GM21717 (cell line): Measurements from ENCODE around the gene CD1D.

Experiments used
- ATAC-seq: cut with Tn5 transposase; IDR thresholded peaks from one replicate; pipeline ENCODE4 v1.9.1; 2021; ENCODE audit warnings: mild to moderate bottlenecking, moderate library complexity; ENCODE audit not compliant: unreplicated experiment

The CD1D gene

DNA sequence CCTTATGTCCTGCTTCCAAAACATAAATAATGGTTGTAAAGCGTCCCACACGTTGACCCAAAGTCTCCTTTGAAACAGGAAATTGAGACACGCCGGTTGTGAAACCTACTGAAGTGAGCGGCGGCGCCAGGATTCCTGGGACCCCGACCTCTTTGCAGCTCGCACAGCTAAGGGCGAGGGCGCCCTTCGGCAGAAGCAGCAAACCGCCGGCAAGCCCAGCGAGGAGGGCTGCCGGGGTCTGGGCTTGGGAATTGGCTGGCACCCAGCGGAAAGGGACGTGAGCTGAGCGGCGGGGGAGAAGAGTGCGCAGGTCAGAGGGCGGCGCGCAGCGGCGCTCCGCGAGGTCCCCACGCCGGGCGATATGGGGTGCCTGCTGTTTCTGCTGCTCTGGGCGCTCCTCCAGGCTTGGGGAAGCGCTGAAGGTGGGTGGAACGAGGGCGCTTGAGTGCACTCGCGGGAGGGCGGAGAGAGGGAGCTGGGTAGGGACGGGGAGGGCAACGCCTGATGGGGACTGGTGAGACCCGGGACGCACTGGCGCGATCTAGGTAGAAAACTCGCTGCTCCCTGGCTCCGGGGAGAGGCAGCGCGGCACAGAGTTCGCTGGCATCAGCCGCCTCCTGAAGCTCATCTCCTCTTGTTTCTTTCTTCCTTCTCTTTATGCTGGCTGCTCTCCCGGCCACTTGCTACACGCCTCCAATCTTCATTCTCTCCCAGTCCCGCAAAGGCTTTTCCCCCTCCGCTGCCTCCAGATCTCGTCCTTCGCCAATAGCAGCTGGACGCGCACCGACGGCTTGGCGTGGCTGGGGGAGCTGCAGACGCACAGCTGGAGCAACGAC, at the start of gene CD1D:
CD1D (plus strand) TSS at position 155 of the 836 bp plus-strand sequence; CDS start at position 362, 207 bp downstream.
- ATAC-seq = no peak

DNA sequence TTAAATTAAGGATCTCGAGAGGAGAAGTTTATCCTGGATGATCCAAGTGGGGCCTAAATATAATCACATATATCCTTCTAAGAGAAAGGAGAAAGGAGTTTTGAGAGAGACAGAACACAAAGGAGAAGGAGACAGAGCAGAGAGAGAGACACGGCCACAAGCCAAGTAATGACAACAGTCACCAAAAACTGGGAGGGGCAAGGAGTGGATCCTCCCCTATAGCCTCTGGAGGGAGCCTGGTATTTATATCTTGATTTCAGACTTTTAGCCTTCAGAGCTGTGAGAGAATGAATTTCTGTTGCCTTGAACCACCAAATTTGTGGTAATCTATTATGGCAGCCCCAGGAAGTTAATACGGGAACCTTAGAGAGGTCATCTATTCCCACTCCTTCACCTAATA, 49.5 kb upstream of the CD1D start:
- ATAC-seq = no peak

DNA sequence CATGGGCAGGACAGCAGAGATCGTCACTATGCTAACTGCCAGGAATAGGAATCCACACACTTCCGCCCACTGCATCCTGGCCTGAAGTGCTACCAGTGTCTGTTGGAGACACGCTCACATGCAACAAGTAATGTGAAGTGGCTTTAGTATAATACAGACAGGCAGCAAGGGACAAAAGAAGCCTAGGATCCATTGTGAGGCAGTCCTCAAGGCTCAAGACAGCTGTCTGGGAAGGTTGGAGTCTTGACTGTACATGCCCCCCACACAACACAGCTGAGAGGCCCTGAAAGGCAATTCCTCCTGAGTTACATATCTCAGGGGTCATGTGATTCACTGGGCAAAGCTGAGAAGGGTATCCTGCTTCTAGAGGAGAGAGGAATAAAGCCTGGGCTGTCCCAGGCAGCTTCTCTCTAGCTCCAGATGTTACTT, 39.9 kb upstream of the CD1D start:
- no peak for ATAC-seq

DNA sequence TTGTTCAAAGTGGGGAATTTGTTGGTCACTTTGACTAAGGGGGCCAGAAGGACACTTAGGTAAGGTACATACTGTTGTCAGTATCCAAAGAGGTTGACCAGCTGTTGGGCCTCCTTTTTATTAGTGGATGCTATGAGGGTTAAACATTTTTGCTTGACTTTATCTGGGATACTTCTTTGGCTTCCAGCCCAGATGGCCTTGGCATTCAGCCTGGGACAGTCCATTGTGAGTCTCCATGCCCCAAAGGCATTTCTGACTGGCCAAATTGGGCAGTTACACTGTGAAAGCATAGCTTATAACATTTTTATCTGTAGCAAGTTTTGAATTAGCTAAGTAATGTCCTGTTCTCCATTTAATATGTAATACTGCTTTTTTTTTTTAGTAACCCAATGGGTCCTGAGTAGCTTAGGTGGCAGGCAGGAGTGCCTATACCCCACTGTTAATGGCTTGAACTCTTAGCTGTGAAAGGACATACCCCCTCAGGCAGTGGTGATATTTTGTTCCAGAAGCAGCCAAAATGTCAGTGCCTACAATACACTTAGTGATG, 35.4 kb upstream of the CD1D start:
- no peak for ATAC-seq

DNA sequence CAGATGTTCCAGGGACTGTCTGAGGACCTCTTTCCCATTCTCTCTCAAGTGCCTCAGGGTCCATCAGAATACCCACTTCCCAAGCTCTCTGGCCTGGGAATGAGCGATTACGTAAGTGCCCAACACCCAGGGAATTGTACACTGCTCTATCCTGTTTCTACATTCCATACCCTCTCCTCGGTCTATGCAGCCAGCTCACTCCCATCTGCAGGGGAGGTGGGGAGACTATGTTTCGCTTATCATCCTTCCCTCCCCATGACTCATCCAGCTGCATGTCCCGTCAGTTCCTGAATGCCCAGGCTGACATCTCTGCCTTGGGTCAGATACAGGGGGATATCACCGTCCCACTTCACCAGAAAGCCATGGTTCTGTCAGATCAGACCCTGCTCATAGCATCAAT, 34.5 kb upstream of the CD1D start:
- ATAC-seq = no peak

DNA sequence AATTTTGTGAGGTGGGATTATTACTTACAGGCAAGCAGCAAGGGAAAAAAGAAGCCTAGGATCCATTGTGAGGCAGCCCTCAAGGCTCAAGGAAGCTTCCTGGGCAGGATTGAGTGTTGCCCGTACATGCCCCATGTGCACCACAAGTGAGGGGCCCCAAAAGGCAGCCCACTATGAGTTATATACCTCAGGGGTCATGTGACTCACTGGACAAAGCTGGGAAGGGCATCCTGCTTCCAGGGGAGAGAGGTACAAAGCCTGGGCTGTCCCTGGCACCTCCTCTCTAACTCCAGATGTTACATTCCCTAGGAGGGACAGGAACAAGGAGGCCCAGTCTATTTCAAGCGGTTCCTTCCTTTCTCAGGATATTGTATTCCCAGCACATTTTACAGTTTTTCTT, 34.0 kb upstream of the CD1D start:
- ATAC-seq = no peak

DNA sequence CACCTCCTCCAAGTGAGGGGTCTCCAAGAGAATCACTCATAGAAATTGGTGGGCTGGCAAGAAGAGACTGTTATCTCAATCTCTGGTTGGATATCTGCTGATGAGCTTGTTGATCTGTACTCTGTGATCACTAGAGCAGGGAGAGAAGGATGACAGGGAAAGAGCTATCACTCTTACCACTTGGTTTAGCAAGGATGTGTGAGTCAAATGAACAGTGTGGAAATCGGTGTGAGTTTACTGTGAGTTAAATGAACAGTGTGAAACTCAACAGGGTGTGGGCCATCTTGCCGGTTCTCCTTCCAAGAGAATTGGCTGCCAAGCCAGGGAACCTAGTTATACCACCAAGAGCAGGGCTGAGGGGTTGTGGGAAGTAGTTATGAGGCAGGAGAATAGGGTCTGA, 33.3 kb upstream of the CD1D start:
- no peak for ATAC-seq

DNA sequence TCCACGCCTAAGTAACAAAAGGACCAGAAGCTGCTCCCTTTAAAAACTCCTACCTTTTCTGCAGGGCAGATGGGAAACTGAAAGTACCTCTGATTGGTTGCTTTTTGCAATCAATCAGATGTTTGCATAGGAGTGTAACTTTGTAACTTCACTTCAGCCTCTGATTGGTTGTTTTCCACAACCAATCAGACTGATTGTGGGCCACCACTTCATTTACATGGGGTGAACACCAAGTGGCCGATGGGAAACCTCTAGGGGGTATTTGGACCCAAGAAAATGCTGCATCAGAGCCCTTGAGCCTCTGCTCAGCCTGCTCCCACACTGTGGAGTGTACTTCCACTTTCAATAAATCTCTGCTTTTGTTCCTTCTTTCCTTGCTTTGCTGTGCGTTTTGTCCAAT, 32.8 kb upstream of the CD1D start:
- no peak for ATAC-seq

DNA sequence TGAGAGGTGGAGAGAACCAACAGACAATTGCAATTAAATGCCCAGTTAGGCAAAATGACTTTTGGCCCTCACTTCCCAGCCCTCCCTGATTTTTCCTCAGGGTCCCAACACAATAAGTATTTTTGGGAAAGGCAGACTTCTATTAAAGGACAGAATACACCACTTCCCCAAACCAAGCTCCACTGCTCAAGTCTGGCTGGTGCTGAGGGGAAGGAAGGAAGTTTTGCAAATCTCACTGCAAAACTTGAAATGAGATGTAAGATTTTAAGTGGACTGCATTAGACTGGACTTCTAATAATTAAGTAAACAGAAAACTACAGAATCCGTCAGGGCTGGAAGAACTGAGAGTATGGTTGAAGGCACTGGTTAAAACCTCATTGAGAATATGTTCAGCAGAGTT, 32.2 kb upstream of the CD1D start:
- no peak for ATAC-seq

DNA sequence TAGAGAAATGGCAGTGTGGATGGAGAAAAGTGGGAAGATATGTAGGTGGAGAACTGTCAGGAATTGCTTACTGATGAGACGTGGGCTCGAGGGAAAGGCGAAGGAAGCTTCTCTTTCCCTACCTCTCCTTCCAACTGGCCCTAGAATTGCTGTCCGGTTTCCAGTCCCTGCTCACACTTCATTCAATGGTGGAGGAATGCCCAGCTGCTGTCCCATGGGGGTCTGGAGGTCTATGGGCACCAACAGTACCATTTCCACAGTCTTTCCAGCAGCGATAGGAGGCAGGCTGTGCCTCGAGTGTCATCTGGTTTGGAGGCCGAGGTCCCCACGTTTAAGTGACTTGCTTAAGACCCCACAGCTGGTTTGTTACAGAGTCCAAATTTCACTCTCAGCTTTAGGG, 31.5 kb upstream of the CD1D start:
- no peak for ATAC-seq

DNA sequence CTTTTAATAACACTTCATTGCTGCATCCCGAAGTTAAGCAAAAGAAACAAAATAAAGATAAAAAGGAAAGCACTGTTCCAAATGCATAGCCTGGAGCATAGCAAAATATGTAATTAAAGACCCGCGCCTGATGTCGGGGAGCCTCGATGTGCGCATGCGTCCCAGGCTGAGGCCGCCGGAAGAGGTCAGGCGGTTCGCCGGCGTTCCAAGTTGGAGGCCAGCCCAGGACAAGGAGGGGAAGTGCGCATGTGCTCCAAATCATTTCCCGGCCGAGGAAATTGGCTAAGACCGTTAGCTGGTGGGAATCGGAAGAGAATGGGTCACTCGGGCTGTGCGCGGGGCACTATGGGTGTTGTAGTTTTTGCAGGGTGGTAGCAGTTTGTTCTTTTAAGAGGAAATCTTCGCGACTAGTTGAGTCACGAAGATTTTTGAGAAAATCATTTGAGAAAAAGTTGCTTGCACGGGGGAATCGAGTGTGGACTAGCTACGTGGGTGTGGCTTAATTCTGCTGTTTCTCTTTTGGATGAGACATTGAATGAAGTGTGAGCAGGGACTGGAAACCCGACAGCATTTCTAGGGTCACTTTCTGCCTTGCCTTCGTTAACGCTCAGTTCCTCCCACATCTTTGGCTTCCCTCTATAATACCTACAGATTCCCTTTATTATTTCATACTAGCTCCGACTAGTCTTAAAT, 31.0 kb upstream of the CD1D start:
- ATAC-seq = no peak

DNA sequence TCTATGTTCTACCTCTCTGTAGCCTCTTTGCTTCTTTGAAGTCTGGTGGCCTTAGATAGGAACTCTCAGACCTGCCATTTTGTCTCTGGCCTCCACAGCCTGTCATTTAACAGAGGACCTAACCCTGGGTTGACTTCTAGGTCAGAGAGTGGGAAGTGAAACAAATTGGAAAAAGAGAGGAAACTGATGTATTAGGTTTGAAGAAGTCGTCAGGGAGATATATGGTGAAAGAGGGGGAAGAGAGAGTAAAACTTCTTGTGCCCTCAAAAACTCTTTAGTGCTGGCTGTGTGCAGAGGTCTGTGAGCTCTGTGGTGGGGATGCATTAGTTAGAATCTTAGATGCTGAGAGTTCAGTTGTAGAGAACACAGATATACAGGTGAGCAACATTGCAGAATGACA, 30.2 kb upstream of the CD1D start:
- no peak for ATAC-seq

DNA sequence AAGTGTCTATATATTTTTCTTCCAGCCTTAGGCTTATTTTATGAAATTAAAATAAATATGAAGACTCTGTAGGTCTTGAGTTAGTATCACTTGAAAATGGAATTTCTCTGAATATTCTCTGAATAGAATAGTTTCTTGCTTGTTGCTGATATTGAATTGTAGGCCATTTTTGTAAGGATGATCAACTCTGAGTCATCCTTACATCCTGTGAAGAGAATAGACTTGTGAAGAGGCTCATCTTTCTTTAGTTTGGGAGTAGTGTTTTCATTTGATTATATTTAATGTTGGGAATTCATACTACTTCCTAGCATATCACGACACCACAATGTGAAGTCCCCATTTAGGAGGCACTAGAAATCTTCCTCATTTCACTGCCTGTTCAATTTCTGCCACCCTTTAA, 27.5 kb upstream of the CD1D start:
- ATAC-seq = no peak

DNA sequence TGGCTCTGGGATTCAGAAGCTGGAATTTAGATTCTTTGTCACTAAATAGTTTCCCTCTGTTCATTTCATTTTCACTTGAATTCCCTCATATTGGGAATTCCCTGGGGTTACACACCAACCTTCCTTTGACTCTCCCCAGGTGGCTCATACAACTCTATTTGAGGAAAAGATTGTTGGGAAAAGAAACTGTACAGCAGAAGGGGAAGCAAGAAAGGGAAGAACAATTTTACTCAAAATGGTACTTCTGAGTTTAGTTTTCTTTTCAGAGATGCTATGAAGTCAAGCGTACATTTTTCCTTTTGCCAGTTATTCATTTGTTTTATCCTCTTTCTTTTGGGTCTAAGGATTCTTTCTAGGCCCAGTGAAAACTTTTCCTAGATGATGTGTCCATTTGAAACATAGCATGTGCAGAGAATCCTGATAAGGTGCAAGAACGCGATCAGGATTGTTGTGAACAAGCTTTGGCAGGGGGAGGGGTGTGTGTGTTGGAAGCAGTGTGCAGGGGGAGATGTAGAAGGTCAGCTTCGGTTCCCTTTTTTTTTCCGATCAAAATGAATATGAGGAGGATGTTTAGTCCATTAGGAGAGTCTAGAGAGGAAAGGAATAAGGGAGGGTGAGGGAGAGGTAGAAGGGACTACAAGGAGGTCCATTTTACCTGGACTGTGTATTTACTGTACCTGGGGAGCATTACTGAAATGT, 26.8 kb upstream of the CD1D start:
- no peak for ATAC-seq

DNA sequence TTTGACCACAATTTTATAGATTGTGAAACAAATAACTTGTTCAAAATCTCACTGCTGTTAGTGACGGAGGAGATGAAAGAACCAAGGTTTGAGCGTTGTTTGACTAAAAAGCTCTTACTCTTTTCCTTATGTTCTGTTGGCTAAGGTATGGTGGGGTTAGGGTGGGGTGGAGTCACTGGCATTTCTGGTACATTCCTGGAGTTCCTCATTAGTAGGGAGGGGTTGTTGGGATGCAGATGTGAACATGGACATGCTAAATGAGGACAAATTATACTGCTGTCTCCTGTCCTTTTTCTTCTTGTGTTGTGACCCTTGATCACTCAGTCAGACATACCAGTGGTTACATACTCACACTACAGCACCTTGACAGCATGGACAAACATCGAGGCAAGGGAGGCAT, 26.2 kb upstream of the CD1D start:
- no peak for ATAC-seq

DNA sequence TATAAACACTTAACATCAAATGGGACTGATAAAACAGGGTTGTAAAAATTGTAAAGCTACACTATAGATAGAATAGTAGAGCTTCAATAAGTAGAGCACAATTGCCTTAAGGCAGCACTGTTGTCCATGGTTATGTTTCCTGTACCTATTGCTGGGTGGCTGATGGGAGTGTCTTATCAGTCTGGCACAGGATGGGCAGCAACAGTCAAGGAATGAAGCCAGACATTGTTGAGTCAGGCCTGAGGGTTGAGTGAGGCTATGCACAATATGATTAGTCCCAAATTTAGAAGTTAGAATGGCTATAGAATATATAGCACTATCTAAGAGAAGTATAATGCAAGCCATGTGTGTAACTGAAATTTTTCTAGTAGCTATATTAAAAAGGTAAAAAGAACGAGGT, 25.0 kb upstream of the CD1D start:
- no peak for ATAC-seq

DNA sequence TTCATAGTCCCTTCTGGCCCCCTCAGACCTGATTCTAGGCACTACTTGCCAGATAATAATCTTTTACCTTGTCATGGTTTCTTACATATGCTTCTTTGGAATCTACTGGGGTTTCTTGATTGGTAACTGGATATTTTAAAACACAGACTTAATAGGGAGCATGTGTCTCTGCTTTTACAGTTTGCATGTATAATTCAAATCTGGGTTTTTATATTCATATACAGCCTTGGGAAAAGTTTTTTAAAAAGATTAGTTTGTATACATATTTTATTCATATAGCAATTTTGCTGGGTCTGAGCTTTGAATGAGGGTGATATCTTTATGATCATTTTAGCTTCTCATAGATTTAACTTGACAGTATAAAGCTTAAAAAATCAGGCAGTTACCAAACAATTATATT, 21.1 kb upstream of the CD1D start:
- no peak for ATAC-seq

DNA sequence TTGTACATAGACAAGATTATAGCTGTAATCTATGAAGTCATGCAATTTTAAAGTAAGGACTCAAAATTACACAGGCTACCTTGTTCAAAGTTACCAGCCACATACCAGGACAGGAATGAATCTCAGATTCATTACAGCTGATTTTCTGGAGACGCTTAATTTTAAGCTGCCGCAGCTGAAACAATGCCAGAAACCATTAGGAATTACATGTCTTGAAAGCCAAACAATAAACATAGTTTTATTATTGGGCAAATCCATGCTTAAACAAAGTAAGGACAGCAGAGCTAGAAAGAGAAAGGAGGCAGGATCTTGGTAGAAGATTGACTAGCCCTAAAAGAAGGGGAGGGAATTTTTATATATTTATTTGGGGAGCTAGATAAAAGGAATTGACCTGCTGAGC, 19.2 kb upstream of the CD1D start:
- ATAC-seq = no peak

DNA sequence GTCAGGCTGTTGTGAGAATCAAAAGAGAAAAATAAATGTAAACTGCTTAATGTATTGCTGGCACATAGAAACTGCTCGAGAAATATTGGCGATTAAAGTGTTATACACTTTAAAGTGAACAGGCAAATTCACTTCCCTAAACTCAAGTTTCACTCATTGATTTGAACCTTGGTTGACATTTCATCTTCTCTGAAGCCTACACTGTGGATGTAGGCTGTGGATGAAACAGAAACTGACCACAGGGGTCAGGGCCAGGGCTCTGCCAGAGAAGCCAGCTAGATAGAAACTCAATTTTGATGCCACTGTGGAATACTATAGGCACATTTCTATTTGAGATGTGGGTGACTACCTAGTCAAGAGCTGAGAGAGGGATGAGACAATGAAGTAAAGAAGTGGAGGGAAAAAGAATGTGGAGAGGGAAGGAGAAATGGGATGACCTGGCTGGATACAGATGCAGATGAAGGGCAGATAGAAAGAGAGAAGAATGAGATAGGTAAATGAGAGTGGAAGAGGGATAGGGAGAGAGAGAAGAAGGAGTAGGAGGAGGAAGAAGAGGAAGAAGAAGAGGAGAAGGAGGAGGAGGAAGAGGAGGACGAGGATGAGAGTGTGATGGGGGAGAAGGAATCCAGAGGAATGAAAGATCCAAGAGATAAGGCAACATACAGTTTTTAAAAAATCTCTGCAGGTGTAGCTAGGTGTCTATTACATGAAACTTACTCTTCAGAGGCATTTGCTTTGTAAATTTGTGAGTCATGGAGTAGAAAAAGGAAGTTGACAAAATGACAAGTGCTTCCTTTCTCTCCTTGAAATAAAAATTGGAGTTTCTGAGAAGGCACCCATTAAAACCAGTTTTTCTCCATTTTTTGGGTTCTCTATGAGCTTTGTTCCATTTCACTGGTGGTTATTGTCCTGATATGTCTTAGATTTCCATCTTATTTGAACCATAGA, 17.4 kb upstream of the CD1D start:
- ATAC-seq = peak; percentile 97

DNA sequence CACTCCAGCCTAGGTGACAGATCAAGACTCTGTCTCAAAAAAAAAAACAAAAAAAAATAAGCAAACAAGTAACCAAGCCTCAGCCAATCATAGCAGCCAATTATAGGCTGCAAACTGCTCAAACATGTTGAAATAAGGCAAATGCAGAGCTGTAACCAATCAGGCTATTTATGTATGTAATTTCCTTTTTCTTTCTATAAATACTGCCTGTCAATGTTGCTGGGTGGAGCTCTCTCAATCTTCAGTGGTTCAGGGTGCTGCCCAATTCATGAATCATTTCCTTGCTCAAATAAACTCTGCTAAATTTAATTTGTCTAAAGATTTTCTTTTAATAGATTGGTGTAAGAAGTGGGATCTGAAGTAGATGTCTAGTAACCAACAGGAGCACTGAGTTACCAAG, 11.6 kb upstream of the CD1D start:
- ATAC-seq = no peak
